ENCODE results near the gene LMF1.

Gene LMF1

DNA sequence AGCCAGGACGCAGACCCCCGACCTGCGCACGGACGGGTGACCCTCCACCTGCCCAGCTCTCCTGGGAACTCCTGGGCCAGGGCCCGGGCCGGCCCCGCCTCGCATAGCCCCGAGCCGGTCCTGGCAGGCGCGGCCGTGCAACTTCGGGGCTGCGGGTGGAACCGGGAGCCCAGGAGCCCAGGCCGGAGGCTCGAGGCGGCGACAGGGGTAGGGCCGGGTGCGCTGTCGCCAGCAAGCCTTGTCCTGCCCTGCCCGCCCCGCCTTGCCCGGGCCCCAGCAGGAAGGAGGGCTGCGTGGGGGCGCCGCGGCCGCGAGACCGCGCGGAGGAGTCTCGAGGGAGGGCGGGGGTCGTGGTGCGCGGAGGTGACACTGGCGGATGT, 408 bp downstream of the LMF1 start:
- no peaks in the 10 kb centered on the region for H3K27me3 ChIP-seq (ENCODE audit: low read depth, low read length)
- H3K9ac ChIP-seq (ENCODE audit: low read length), result peak overlapping the region; percentile 86
- H3K4me1 ChIP-seq (ENCODE audit: low read length), result peaks cover 5% of the 10 kb centered on the region
- peaks cover 11% of the 10 kb centered on the region; the same call in 1 of the 2 replicates for H3K79me2 ChIP-seq (ENCODE audit: low read length)
- peak overlapping the region; percentile 35 for H2AFZ ChIP-seq (ENCODE audit: low read depth, low read length)
- peaks cover 8% of the 10 kb centered on the region for H3K36me3 ChIP-seq (replicated peaks; ENCODE audit: low read depth, low read length)
- H3K4me3 ChIP-seq (ENCODE audit: low read length), result peak overlapping the region; percentile 81
- no peaks in the 10 kb centered on the region for H3K9me3 ChIP-seq (ENCODE audit: insufficient read depth, low read length)
- no peak for TF ChIP-seq EZH2phosphoT487 (IDR thresholded peaks at IDR 0.05; ENCODE audit: low read depth)
- TF ChIP-seq, protein P1, sequence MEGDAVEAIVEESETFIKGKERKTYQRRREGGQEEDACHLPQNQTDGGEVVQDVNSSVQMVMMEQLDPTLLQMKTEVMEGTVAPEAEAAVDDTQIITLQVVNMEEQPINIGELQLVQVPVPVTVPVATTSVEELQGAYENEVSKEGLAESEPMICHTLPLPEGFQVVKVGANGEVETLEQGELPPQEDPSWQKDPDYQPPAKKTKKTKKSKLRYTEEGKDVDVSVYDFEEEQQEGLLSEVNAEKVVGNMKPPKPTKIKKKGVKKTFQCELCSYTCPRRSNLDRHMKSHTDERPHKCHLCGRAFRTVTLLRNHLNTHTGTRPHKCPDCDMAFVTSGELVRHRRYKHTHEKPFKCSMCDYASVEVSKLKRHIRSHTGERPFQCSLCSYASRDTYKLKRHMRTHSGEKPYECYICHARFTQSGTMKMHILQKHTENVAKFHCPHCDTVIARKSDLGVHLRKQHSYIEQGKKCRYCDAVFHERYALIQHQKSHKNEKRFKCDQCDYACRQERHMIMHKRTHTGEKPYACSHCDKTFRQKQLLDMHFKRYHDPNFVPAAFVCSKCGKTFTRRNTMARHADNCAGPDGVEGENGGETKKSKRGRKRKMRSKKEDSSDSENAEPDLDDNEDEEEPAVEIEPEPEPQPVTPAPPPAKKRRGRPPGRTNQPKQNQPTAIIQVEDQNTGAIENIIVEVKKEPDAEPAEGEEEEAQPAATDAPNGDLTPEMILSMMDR (IDR thresholded peaks at IDR 0.05; ENCODE audit: low read depth, low read length), result no peak
- peak overlapping the region; percentile 87 for H3K4me2 ChIP-seq (ENCODE audit: low read length)
- H3K27ac ChIP-seq (ENCODE audit: low read length), result peak overlapping the region; percentile 37
- H4K20me1 ChIP-seq (ENCODE audit: insufficient read depth, low read length), result no peaks in the 10 kb centered on the region

DNA sequence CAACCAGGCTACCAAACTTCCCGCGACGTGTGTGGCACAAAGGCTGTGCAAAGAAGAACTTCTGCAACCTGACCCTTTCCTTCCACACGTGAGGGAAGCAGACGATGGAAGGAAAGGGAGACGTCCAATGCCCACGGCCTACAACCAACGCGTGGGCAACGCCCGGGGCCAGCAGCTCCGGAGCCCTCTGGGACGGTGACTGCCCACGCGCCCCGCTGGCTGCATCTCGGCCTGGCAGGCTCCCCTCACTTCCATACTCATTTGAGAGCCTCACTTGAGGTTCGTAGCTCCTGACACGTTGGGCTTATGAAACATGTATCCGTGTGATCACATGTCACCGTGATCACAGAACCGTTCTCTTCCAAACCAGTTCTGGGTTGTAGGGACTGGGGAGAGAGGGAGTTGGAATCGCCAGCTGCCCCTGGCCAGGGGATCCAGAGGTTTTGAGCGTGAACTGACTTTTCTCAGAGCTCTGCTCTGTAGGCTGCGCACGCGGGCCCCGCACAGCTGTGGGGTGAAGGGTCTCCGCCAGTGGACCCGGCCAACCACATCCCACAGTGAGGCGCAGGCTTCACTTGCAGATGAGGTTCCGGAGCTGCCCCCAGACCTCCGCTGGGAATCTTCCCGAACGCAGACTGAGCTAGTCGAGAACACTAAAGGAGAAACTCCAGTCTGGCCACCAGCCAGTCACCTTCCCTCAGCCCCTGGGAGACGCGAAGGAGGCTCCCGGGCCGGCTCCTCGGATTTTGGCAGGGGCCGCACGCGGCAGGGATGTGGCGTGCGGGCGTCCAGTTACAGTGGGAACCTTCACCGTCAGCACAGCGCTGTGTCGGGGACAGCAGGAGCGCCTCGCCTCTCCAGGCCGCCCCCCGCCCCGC, 1.0 kb downstream of the LMF1 start:
- Histone ChIP-seq H3K79me2 (ENCODE audit: low read length) (peaks cover 11% of the 10 kb centered on the region; the same call in 1 of the 2 replicates), H3K9me3 (ENCODE audit: insufficient read depth, low read length) (no peaks in the 10 kb centered on the region), H3K27ac (ENCODE audit: low read length) (no peak overlapping the region; the same call in 1 of the 2 replicates), H3K9ac (ENCODE audit: low read length) (peak overlapping the region; percentile 86), H4K20me1 (ENCODE audit: insufficient read depth, low read length) (no peaks in the 10 kb centered on the region), H3K4me1 (ENCODE audit: low read length) (peaks cover 5% of the 10 kb centered on the region), H2AFZ (ENCODE audit: low read depth, low read length) (no peak overlapping the region), H3K27me3 (ENCODE audit: low read depth, low read length) (no peaks in the 10 kb centered on the region), H3K36me3 (replicated peaks; ENCODE audit: low read depth, low read length) (peaks cover 8% of the 10 kb centered on the region), H3K4me3 (ENCODE audit: low read length) (peak overlapping the region; percentile 81), H3K4me2 (ENCODE audit: low read length) (peak overlapping the region; percentile 87)
- TF ChIP-seq, protein P1 (IDR thresholded peaks at IDR 0.05; ENCODE audit: low read depth, low read length), result no peak
- TF ChIP-seq EZH2phosphoT487 (IDR thresholded peaks at IDR 0.05; ENCODE audit: low read depth), result no peak

DNA sequence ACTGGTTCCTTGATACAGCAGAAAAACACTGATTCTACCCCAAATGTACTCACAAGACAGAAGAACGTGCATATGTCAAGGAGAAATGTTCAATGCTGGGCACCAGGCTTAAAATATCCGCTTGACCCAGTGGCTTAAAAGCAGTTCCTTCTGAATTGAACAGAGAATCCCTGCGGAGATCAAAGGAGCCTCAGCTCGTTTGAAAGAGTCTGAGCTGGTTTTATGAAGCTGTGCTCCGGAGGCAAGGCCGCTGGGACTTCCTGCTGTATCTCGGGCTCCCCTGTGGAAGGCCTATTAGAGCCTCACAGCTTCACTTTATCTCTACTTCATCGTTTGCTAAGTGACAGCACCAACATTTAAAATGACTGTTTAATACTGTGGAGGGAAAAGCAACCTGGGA, 2.2 kb downstream of the LMF1 start:
- no peak overlapping the region for H3K4me3 ChIP-seq (ENCODE audit: low read length)
- no peaks in the 10 kb centered on the region for H3K27me3 ChIP-seq (ENCODE audit: low read depth, low read length)
- TF ChIP-seq EZH2phosphoT487 (IDR thresholded peaks at IDR 0.05; ENCODE audit: low read depth), result no peak
- TF ChIP-seq, protein P1 (IDR thresholded peaks at IDR 0.05; ENCODE audit: low read depth, low read length), result no peak
- H4K20me1 ChIP-seq (ENCODE audit: insufficient read depth, low read length), result no peaks in the 10 kb centered on the region
- peaks cover 8% of the 10 kb centered on the region for H3K36me3 ChIP-seq (replicated peaks; ENCODE audit: low read depth, low read length)
- H3K4me1 ChIP-seq (ENCODE audit: low read length), result peaks cover 5% of the 10 kb centered on the region
- no peak overlapping the region for H3K9ac ChIP-seq (ENCODE audit: low read length)
- H2AFZ ChIP-seq (ENCODE audit: low read depth, low read length), result no peak overlapping the region
- no peak overlapping the region for H3K4me2 ChIP-seq (ENCODE audit: low read length)
- H3K79me2 ChIP-seq (ENCODE audit: low read length), result peaks cover 11% of the 10 kb centered on the region; the same call in 1 of the 2 replicates
- H3K9me3 ChIP-seq (ENCODE audit: insufficient read depth, low read length), result no peaks in the 10 kb centered on the region
- no peak overlapping the region for H3K27ac ChIP-seq (ENCODE audit: low read length)

DNA sequence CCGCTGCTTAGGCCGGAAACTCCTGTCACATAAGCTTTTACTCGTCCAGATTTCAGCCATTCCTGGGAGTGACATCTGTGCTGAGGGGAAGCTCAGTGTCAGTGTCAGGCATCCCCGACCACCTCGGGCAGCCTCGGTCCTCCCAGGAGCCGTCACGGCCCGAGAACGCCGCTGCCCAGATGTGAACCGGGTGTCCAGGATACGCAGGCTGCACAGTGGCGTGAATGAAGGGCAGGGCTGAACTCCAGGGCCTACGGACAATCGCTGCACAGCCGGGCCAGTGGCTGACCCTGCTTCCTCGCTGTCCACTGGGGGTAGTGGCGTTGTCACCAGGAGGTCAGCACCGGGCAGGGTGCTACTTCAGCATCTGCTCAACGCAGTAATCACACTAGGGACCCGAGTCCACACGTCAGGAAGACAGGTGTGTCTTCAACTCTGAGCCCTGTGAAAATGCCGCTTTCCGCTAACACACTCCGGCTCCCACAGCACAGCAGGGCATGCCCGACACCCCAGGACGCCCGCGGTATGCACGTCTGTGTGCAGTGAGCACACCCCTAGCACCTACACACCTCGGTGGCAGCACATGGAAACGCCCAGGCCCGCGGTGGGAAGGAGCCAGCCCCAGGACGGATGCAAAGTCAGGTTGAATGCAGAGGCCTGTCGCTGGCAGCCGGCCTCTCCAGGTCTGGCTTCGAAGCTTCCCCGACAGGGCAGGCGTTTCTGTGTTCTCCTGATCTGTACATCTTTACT, 3.1 kb downstream of the LMF1 start:
- no peak overlapping the region for H3K9ac ChIP-seq (ENCODE audit: low read length)
- peaks cover 5% of the 10 kb centered on the region for H3K4me1 ChIP-seq (ENCODE audit: low read length)
- peaks cover 11% of the 10 kb centered on the region; the same call in 1 of the 2 replicates for H3K79me2 ChIP-seq (ENCODE audit: low read length)
- H3K36me3 ChIP-seq (replicated peaks; ENCODE audit: low read depth, low read length), result peaks cover 8% of the 10 kb centered on the region
- H4K20me1 ChIP-seq (ENCODE audit: insufficient read depth, low read length), result no peaks in the 10 kb centered on the region
- TF ChIP-seq, protein P1 (IDR thresholded peaks at IDR 0.05; ENCODE audit: low read depth, low read length), result no peak
- no peak for TF ChIP-seq EZH2phosphoT487 (IDR thresholded peaks at IDR 0.05; ENCODE audit: low read depth)
- no peaks in the 10 kb centered on the region for H3K27me3 ChIP-seq (ENCODE audit: low read depth, low read length)
- H2AFZ ChIP-seq (ENCODE audit: low read depth, low read length), result no peak overlapping the region
- no peak overlapping the region for H3K27ac ChIP-seq (ENCODE audit: low read length)
- H3K4me2 ChIP-seq (ENCODE audit: low read length), result no peak overlapping the region
- H3K4me3 ChIP-seq (ENCODE audit: low read length), result no peak overlapping the region
- no peaks in the 10 kb centered on the region for H3K9me3 ChIP-seq (ENCODE audit: insufficient read depth, low read length)
